HG02759 (cell line): ENCODE results near the gene GDPD4.
"Not testable (repeated sequence)": the region's sequence is repeated elsewhere in the genome, so short reads cannot be mapped to it uniquely, and the experiment has no call there.

Experiments
- ATAC-seq: cut with Tn5 transposase; IDR thresholded peaks from one replicate; pipeline ENCODE4 v1.9.1; 2021; ENCODE audit warnings: mild to moderate bottlenecking, moderate library complexity; ENCODE audit not compliant: unreplicated experiment

Gene GDPD4

GRCh38 chr11:77301510-77301909, at the start of gene GDPD4:
Gene GDPD4, minus strand, starts transcription at chr11:77301686. Its CDS starts 16,549 bp downstream, at chr11:77285137.
- ATAC-seq = no peak

DNA sequence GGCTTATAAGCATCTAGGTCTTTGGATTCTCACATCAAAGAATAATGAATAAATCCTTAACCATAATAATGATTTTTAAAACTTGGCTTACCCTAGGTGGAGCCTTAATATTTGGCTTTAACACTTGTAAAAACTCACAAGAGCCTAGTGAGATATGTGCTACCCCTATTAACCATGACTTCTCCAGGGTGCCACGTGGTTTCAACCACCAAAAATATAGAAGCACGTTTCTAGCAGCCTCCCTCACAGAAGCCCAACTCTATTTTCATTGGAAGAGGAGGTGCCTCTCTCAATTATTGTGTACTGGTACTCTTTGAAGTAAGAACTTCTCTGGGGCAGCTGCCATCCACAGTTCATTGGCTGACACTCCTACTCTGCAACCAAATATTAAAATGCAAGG, 46.5 kb upstream of the GDPD4 start:
- no peak for ATAC-seq

- no peak for ATAC-seq
These were observed 45.6 kb upstream of the GDPD4 start for GRCh38 chr11:77346906-77347603.

GRCh38 chr11:77345621-77346020, 44.1 kb upstream of the GDPD4 start:
- no peak for ATAC-seq

- ATAC-seq = no peak
These were observed 39.0 kb upstream of the GDPD4 start for GRCh38 chr11:77340501-77340900.

DNA sequence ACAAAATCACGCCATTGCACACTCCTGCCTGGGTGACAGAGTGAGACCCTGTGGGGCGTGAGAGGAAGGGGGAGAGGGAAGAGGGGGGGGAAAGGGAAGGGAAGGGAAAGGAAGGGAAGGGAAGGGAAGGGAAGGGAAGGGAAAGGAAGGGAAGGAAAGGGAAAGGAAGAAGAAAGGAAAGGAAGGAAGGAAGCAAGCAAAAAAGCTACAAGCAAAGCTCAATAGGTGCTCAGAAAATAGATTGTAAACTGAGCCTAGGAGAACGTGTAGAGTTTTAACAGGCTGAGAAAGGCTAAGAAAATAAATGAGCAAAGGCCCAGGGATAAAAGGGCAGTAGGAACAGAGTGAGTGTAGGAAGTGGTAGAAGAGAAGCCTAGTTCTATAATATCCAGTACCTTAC, 30.8 kb upstream of the GDPD4 start:
- no peak for ATAC-seq

GRCh38 chr11:77325159-77325558, 23.7 kb upstream of the GDPD4 start:
- no peak for ATAC-seq

GRCh38 chr11:77324508-77324907, 23.0 kb upstream of the GDPD4 start:
- ATAC-seq = no peak

DNA sequence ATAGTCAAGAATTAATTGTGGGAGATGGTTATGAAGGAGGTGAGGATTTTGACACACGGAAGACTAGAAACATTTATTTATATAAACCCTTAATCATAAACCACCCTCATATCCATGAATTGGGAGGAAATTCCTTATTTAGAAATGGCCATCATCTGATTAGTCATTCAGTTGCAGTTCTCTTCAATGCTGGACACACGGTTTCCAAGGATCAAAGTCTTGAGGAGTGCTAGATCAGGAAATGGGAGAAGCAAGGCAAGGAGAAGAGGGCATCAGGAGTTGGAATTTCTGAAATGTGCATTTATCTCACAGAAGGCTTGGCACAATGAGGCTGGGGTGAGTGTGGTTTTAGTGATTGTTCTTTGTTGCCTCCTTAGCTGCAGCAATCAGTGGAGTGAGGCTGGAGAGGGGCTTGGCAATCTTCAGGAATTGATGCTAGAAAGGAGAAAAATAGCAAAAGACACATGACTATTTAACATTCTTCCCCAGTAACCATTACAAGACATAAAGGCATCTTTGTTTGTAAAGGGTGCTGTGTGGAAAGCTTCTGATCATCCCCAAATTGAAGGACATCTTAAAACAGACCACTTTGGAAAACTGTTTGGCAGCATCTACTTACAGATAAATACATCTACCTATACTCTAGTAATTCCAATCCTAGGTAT, 21.6 kb upstream of the GDPD4 start:
- ATAC-seq = no peak

- no peak for ATAC-seq
These were observed 21.0 kb upstream of the GDPD4 start for GRCh38 chr11:77322506-77322905.

GRCh38 chr11:77320351-77320750, 18.9 kb upstream of the GDPD4 start:
- ATAC-seq = no peak

DNA sequence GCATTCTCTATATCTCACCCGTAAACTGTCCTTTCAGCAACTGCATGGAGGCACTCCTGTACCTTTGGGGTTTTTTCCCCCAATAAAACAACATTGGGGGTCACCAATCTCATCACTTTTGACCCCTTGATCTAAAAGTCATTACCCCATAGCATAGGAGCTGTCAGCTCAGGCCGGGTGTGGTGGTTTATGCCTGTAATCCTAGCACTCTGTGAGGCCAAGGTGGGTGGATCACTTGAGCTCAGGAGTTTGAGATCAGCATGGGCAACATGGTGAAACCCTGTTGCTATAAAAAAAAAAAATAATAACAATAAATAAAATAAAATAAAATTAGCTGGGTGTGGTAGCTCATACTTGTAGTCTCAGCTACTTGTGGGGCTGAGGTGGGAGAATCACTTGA, 17.1 kb upstream of the GDPD4 start:
- no peak for ATAC-seq

DNA sequence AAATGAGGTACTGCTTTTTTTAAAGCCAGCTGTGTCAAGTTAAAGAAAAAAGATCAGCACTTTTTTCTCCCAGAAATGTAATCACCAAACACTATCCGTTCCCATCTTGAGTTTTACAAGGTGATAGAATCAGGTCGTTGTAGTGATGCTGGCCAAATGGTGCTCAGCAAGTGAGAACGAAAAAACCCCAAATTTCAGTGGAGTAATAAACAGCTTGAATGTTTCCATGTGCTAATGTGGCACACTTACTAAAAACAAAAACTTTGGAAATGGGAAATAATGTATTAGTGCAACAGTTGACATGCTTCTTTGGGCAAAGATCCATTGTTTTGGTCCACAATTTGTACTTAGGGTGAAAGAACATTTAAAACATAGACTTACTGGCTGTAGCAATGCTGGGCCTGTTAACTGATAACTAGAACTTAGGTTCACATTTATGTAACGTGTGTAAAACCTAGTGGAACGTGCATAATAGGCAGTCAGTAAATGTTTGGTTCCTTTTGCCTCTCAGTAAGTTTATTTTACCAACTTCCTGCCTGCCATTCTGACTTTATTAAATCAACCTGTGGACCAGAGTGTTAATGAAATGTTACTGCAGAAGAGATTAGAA, 15.4 kb upstream of the GDPD4 start:
- no peak for ATAC-seq

GRCh38 chr11:77312107-77312506, 10.6 kb upstream of the GDPD4 start:
- ATAC-seq = no peak

GRCh38 chr11:77311701-77312100, 10.2 kb upstream of the GDPD4 start:
- ATAC-seq = no peak

DNA sequence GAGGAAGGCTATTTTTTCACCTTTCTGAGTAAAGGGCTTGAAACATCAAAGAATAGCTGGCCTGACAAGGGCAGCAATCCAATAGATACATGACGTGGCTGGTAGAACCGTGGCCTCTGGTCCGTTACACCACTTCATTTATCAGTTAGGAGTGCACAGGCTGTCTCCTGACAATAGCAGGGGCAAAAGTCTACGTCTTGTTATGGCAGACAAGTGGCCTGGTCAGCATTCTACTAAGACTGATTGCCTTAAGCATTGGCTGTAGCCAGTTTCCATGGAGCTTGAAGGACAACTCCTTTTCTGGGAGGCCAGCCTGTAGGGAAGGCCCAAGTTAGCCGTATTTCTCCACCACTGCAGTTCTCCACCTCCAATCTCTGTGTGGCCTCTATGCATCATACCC, 9.2 kb upstream of the GDPD4 start:
- no peak for ATAC-seq

GRCh38 chr11:77309401-77310085, 8.1 kb upstream of the GDPD4 start:
- ATAC-seq = no peak

- no peak for ATAC-seq
These were observed 7.4 kb upstream of the GDPD4 start for GRCh38 chr11:77308838-77309237.

GRCh38 chr11:77303328-77303727, 1.8 kb upstream of the GDPD4 start:
- no peak for ATAC-seq

- ATAC-seq = no peak
These were observed 1.3 kb upstream of the GDPD4 start for GRCh38 chr11:77302752-77303151.

DNA sequence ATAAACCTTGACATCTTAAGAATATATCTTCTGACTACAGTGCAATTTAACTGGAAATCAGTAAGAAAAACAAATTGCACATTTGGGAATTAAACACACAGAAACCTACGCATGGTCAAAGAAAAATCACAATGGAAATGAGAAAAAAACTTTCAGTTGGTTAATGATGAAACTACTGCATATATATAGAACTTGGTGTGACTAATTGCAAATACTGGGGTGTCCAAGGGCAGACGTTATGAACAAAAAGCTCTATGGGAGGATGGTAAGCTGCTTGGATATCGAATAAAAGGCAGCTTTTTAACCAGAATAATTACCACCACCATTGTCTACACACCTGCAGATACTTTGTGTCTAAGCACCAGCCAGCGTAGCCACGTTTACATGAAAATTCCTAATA, 791 bp downstream of the GDPD4 start:
- ATAC-seq = no peak

- not testable (repeated sequence) for ATAC-seq
These were observed 1.5 kb downstream of the GDPD4 start for GRCh38 chr11:77300028-77300427.
